Measurements from ENCODE around the gene RAD23A.

Gene RAD23A

DNA sequence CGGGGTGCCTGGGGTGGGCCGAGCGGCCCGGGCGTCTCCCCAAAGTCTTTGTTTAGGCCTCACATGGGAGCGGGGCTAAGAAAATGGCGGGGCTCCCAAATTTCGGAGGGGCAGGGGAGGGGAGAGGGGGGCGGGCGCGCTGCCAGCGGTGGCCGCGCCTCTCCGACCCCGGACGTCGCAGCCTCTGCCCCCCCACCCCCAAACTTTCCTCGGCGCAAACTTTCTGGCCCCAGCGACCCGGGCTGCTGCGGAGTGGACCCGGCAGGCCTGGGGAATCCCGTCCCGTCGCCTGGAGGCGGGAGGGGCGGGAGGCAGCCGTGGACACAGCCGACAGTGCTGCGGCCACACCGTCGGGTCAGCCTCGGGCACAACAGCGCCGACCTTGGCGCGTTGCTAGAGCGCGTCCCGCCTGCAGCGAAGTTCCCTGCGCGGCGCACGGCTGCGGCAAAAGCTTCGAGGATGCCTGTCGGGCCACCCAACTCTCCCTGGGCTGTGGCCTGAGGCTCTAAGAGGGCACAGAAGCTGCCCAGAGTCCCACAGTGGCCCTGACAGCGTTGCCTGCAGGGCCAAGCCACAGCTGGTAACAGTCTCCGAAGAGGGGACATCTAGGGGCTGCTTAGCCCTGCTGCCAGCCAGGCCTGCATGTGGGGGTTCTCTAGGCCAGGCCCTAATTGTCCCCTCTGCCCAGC is 50.9 kb downstream of the RAD23A start:
- no peak for TF ChIP-seq CTCF (IDR thresholded peaks at IDR 0.05; ENCODE audit: low read depth, low read length)
- no peak for DNase-seq
- Histone ChIP-seq H3K4me3 (ENCODE audit: low read depth, low read length) (no peak overlapping the region), H3K9me3 (ENCODE audit: severe bottlenecking) (no peaks in the 10 kb centered on the region), H3K27ac (no peak overlapping the region), H3K36me3 (no peaks in the 10 kb centered on the region), H3K27me3 (ENCODE audit: insufficient read depth, low read depth, severe bottlenecking) (peaks cover 3% of the 10 kb centered on the region)

GRCh38 chr19:12997179-12997966 is 51.7 kb downstream of the RAD23A start:
- Histone ChIP-seq H3K36me3 (no peaks in the 10 kb centered on the region), H3K27ac (no peak overlapping the region), H3K4me3 (ENCODE audit: low read depth, low read length) (no peak overlapping the region), H3K27me3 (ENCODE audit: insufficient read depth, low read depth, severe bottlenecking) (peaks cover 3% of the 10 kb centered on the region), H3K9me3 (ENCODE audit: severe bottlenecking) (no peaks in the 10 kb centered on the region)
- DNase-seq = no peak
- TF ChIP-seq CTCF (IDR thresholded peaks at IDR 0.05; ENCODE audit: low read depth, low read length) = no peak

DNA sequence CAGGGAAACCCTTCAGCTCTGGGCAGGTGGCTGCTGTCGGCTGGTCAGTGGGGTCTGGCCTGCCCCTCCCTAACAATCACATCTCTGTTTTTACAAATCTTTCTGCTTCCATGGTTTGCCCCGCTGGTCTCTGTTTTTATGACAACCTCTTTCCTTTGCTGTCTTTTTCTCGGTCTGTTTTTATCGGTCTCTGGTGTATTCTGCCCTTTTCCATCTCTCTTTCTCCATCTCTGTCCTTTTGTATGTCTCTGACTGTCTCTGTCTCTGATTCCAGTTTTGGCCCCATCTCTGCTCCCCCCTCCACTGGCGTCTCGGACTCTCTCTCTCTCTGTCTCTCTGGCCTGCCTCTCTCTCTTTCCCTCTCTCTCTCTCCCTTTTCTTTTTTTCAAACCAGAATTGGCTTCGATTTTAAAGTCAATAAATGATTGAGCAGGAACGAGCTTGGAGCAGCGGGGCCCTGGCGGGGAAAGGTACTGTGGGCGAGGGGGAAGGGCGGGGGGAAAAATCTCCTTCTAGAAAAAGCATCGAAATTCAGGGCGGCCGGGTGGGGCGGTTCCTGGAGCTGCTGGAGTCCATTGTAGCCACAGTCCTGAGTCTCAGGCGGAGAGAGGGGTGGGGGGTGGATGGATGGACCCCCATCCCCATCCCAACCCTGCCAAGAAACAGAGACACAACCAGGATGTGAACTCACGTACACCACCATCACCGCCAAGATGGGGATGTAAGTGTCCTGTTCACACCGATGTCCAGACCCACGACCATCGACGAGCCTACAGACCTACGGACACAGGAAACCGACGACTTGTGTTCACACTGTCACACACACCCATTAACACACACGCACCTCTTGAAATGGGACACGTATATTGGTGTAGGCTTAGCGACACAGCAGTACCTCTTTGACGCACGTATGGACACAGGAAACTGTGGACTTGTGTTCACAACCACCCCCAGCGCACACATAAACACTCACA is 52.6 kb downstream of the RAD23A start:
- H3K36me3 ChIP-seq = no peaks in the 10 kb centered on the region
- peaks cover 3% of the 10 kb centered on the region for H3K27me3 ChIP-seq (ENCODE audit: insufficient read depth, low read depth, severe bottlenecking)
- no peak overlapping the region for H3K4me3 ChIP-seq (ENCODE audit: low read depth, low read length)
- H3K9me3 ChIP-seq (ENCODE audit: severe bottlenecking) = no peaks in the 10 kb centered on the region
- no peak for DNase-seq
- TF ChIP-seq CTCF (IDR thresholded peaks at IDR 0.05; ENCODE audit: low read depth, low read length) = no peak
- no peak overlapping the region for H3K27ac ChIP-seq

DNA sequence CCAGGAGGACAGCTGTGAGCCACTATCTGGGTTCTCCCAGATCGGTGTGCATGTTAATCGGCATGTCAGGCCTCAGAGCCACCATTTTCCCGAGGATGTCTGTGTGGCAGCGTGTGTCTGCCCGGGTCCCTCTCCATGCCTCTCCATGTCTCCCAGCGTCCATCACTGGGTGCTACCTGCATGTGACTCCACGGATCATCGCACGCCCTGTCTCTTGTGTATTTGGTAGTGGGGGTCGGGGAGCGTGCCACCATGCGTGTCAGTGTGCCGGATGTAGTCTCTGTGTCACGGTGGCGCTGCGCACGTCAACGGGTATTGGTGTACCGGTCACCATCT is 55.5 kb downstream of the RAD23A start:
- TF ChIP-seq CTCF (IDR thresholded peaks at IDR 0.05; ENCODE audit: low read depth, low read length) = no peak
- no peaks in the 10 kb centered on the region for H3K9me3 ChIP-seq (ENCODE audit: severe bottlenecking)
- no peak for DNase-seq
- no peak overlapping the region for H3K4me3 ChIP-seq (ENCODE audit: low read depth, low read length)
- H3K27ac ChIP-seq = no peak overlapping the region
- H3K36me3 ChIP-seq = no peaks in the 10 kb centered on the region
- no peaks in the 10 kb centered on the region for H3K27me3 ChIP-seq (ENCODE audit: insufficient read depth, low read depth, severe bottlenecking)

GRCh38 chr19:13001502-13002165 is 56.0 kb downstream of the RAD23A start:
- H3K36me3 ChIP-seq = no peaks in the 10 kb centered on the region
- no peaks in the 10 kb centered on the region for H3K27me3 ChIP-seq (ENCODE audit: insufficient read depth, low read depth, severe bottlenecking)
- DNase-seq = no peak
- no peak for TF ChIP-seq CTCF (IDR thresholded peaks at IDR 0.05; ENCODE audit: low read depth, low read length)
- H3K27ac ChIP-seq = no peak overlapping the region
- H3K4me3 ChIP-seq (ENCODE audit: low read depth, low read length) = no peak overlapping the region
- no peaks in the 10 kb centered on the region for H3K9me3 ChIP-seq (ENCODE audit: severe bottlenecking)
